GM20000 (cell line): ENCODE measurements around the gene ANKRD12.
A peak's percentile ranks its signal among the peaks of the same experiment; 100 is the strongest.

ENCODE experiments used
- DNase-seq: peaks from one replicate; pipeline ENCODE4 v3.0.0; 2012; ENCODE audit warnings: low spot score
- CTCF ChIP-seq: IDR thresholded peaks from 2 replicates; pipeline ENCODE4 v1.5.1; 2012; ENCODE audit warnings: mild to moderate bottlenecking, control low read depth; ENCODE audit errors: extremely low read depth, missing control alignments

The ANKRD12 gene

DNA sequence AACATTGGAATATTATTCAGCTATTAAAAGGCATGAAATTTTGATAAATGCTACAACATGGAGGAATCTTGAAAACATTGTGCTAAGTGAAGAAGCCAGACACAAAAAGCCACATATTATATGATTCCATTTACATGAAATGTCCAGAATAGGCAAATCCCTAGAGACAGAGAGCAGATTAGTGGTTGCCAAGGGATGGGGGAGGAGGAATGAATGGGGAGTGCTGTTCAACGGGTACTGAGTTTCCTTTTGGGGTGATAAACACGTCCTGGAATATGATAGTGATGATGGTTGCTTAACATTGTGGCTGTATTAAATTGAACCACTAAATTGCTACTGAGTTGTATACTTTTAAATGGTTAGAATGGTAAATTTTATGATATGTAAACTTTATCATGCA, 189.1 kb downstream of the ANKRD12 start:
- no peak for TF ChIP-seq CTCF
- no peak for DNase-seq

DNA sequence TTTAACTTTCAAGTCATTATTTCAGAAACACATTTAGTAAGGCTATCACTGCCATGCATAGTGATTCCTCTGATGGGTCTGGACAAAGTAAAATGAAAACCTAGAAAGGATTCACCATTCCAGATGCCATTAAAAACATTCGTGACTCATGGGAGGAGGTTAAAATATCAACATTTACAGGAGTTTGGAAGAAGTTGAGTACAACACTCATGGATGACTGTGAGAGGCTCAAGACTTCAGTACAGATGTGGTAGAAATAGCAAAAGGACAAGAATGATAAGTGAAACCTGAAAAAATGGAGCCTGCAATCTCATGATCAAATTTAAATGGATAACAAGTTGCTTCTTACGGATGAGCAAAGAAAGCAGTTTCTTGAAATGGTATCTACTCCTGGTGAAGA, 192.2 kb downstream of the ANKRD12 start:
- TF ChIP-seq CTCF = no peak
- no peak for DNase-seq

GRCh38 chr18:9329471-9329870, 192.9 kb downstream of the ANKRD12 start:
- DNase-seq = no peak
- no peak for TF ChIP-seq CTCF

DNA sequence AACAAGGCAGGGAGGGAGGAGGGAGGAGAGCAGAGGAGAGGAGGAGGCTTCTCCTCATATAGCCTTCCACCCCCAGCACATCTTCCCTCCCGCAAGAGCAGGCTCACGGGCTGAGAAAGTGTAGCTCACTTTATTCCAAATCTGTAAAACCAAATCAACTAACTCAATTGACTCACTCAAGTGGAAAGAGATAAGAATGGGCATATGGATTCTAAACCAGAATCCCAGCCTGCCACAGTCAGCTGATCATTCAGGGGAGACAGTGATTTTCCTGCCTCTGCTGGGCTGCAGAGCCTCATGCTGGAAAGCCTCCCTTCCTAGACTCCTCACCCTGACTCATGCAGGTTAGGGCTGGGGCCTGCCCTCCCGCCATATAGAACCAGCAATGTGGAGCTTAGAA, 193.8 kb downstream of the ANKRD12 start:
- no peak for TF ChIP-seq CTCF
- no peak for DNase-seq

DNA sequence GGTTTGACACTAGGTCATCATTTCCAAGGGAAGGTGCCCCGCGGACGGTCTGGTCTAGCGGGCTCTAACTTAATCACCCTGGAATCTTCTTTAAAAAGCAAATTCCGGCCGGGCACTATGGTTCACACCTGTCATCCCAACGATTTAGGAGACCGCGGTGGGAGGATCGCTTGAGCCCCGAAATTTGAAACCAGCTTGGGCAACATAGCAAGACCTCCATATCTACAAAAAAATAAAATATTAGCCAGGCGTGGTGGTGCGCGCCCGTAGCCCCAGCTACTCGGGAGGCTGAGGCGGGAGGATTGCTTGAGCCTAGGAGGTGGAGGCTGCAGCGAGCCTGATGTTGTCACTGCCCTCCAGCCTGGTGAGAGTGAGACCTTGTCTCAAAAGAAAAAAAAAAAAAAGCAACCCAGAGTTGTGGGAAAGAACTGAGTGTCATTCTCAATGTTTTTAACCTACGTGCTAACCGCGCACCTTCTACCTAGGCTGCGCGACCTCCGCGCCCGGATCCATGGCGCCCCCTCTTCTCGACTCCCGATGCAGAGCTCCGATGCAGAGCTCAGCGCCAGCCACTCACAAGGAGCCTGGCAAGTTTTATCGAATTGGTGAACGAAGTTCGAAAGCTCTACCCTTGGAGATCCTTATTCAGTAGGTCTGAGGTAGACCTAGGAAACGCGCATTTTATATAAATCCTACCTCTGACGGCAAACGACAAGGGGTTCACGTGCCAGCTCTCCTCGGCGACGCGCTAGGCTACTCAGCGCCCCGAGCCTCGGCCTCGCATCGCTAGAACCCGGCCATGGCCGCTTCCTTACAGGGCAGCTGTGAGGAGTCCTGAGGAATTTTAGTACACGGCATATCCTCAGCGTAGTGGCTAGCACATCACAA, 197.1 kb downstream of the ANKRD12 start:
- TF ChIP-seq CTCF = no peak
- DNase-seq = no peak

DNA sequence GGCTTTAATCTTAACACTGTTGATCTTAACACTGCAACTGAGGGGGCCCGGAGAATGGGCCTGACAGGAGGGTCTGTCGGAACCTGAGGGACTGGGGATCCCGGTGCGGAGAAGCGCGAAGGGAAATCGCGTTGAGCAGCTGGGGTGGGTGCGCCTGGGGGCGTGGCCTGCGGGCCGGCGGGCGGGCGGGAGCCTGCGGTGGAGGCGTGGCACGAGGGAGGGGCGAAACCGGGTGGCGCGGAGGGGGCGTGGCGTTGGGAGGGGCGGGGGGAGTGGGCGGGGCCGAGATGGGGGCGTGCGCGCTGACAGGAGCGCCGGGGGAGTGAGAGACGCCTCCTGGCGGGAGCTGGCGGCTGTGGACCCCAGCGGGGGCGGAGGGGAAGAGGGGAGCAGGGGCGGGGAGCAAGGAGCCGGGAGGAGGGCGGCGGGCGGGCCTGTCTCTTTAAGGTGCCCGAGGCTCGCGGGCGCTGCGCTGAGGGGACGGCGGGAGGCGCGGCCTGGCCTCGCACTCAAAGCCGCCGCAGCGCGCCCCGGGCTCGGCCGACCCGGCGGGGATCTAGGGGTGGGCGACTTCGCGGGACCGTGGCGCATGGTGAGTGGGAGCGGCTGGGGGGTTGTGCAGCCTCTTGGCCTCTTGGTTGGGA, 197.9 kb downstream of the ANKRD12 start, which contains the start of gene TWSG1:
Gene TWSG1, plus strand, starts transcription at position 445 of the 644 bp plus-strand sequence. CDS start 2,457 bp downstream, outside the sequence.
- TF ChIP-seq CTCF = no peak
- peak; percentile 99 for DNase-seq

DNA sequence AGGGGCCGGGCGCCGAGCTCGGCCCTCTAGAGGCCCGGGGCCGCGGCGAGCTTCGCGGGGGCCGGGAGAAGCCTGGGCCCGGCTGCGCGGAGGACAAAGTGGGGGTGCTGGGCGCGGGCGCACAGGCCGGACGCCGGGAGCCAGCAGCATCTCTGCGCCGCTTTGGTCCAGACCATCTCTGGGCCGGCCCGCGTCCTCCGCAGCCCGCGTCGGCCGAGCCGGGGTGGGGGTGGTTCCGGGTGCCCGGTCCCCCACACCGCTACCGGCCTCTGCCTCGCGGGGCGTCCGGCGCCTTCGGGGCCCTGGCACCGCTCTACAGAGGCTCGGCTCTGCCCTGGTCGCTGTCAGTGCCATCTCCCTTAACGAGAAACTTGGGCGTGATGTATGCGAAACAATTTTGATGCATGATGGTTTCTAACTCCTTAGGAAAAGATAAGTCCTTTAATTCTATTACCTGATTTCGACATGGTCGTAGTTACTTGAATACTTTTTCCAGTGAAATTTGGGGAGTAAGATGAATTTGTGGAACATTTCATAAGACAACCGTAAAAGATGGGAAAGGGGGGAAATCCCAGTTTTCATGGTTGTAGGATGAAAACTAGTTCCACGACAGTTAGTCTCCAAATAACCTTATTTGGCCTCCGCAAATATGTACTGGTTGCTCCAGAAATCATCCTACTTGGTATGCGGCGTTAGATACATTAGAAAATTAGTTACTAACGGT, 198.6 kb downstream of the ANKRD12 start:
- no peak for DNase-seq
- TF ChIP-seq CTCF = no peak
